Prostate gland (tissue), 2 donors: Measurements from ENCODE around the gene TMEM181. TPM values are rescaled to one million over a fixed set of nuclear protein-coding genes. Genes with fewer than 3 reads are reported as not detected.

Experiments
- DNase-seq: peaks from one replicate; pipeline ENCODE4 v3.0.0-alpha.2; 2019; ENCODE audit warnings: low spot score
- H3K27ac ChIP-seq, 2 donors: fragments of 200-600 bp; sonication (generic); 2 replicates each; pipeline ENCODE4 v1.5.1; 2017 to 2019
- H3K27me3 ChIP-seq: fragments of 200-600 bp; sonication (generic); replicated peaks from 2 replicates; pipeline ENCODE4 v1.5.1; 2019; ENCODE audit not compliant: insufficient read depth
- H3K36me3 ChIP-seq, 2 donors: fragments of 200-600 bp; sonication (generic); 1 replicate in 1 of 2; 2 replicates in 1 of 2; pipeline versions ENCODE4 v1.5.1 to v1.8.1; 2017 to 2019
- H3K4me1 ChIP-seq: fragments of 200-600 bp; sonication (generic); replicated peaks from 2 replicates; pipeline ENCODE4 v1.5.1; 2019
- H3K4me3 ChIP-seq, 2 donors: fragments of 200-600 bp; sonication (generic); 2 replicates each; pipeline ENCODE4 v1.5.1; 2017 to 2019
- H3K9me3 ChIP-seq: fragments of 200-600 bp; sonication (generic); 2 replicates; pipeline ENCODE4 v1.5.1; 2017
- CTCF ChIP-seq, 4 experiments: fragments of 200-600 bp in 2 of 4; fragments of 450-650 bp in 2 of 4; sonication (generic) in 2 of 4; IDR thresholded peaks; 1 replicate in 3 of 4; 2 replicates in 1 of 4; pipeline ENCODE4 v1.5.1; 2016 to 2019; ENCODE audit warnings: antibody characterized with exemption in 4 of 4, mild to moderate bottlenecking in 2 of 4, moderate library complexity in 2 of 4
- POLR2A ChIP-seq: fragments of 450-650 bp; IDR thresholded peaks from one replicate; pipeline ENCODE4 v1.6.1; 2016; ENCODE audit warnings: antibody characterized with exemption, mild to moderate bottlenecking
- POLR2AphosphoS5 ChIP-seq: sonication (generic); formaldehyde crosslinking; IDR thresholded peaks from one replicate; pipeline ENCODE4 v1.6.1; 2017; ENCODE audit warnings: antibody characterized with exemption
- WGBS: methylation state at CpG from one replicate; pipeline ENCODE4 v1.1.5; 2018; 5-methylcytosine and 5-hydroxymethylcytosine counted together
- intact Hi-C: fragments of 100-400 bp; cut with DNase I; formaldehyde crosslinking; loops from one replicate; pipeline ENCODE4 v1.14.2; 2022
- total RNA-seq, 2 donors: library from RNA; depleted of rRNA; stranded (reverse); fragments of >200 nt; gene quantifications; one replicate each; pipeline ENCODE4 v1.1.0, GENCODE V29; 2016

Gene TMEM181
- total RNA-seq, 2 donors from 2014 or later, result 26.0 to 67.9 TPM

GRCh38 chr6:158565482-158566040 is 5.7 kb downstream of the TMEM181 start:
- H3K9me3 ChIP-seq, result no peaks in the 10 kb centered on the region
- H3K27me3 ChIP-seq, result no peaks in the 10 kb centered on the region
- no peak overlapping the region for H3K4me3 ChIP-seq
- intact Hi-C loops, result no loop called here
- H3K4me1 ChIP-seq, result peaks cover 8% of the 10 kb centered on the region
- H3K36me3 ChIP-seq, result no peaks in the 10 kb centered on the region
- no peak overlapping the region for H3K27ac ChIP-seq
- DNase-seq, result no peak
- WGBS, result 91% methylated on average over 14 of the region's 14 CpGs
- TF ChIP-seq CTCF (IDR thresholded peaks at IDR 0.05) (no peak), POLR2A (no peak), POLR2AphosphoS5 (no peak)

- intact Hi-C loops, result no loop called here
- no peak overlapping the region for H3K4me3 ChIP-seq
- H3K9me3 ChIP-seq, result no peaks in the 10 kb centered on the region
- TF ChIP-seq POLR2A (no peak), POLR2AphosphoS5 (no peak), CTCF (IDR thresholded peaks at IDR 0.05) (no peak)
- H3K27me3 ChIP-seq, result no peaks in the 10 kb centered on the region
- no peak overlapping the region for H3K27ac ChIP-seq
- DNase-seq, result no peak
- H3K4me1 ChIP-seq, result peaks cover 3% of the 10 kb centered on the region
- no peaks in the 10 kb centered on the region for H3K36me3 ChIP-seq
- WGBS, result 90% methylated on average over 9 of the region's 9 CpGs
These were observed 6.4 kb downstream of the TMEM181 start for GRCh38 chr6:158566207-158566818.

- no peaks in the 10 kb centered on the region for H3K4me1 ChIP-seq
- no peaks in the 10 kb centered on the region for H3K9me3 ChIP-seq
- no peaks in the 10 kb centered on the region for H3K27me3 ChIP-seq
- intact Hi-C loops, result no loop called here
- H3K4me3 ChIP-seq, result no peak overlapping the region
- WGBS, result 85% methylated on average over 10 of the region's 10 CpGs
- TF ChIP-seq POLR2A (no peak), CTCF (IDR thresholded peaks at IDR 0.05) (no peak), POLR2AphosphoS5 (no peak)
- no peak overlapping the region for H3K27ac ChIP-seq
- H3K36me3 ChIP-seq, result no peaks in the 10 kb centered on the region
- DNase-seq, result no peak
These were observed 7.3 kb downstream of the TMEM181 start for GRCh38 chr6:158567152-158567551.

- Histone ChIP-seq H3K27me3 (no peaks in the 10 kb centered on the region), H3K9me3 (no peaks in the 10 kb centered on the region), H3K36me3 (no peaks in the 10 kb centered on the region), H3K4me1 (no peaks in the 10 kb centered on the region), H3K27ac (no peak overlapping the region), H3K4me3 (no peak overlapping the region)
- TF ChIP-seq CTCF (IDR thresholded peaks at IDR 0.05) (no peak), POLR2AphosphoS5 (no peak), POLR2A (no peak)
- intact Hi-C loops, result no loop called here
- 50% methylated on average over 12 of the region's 12 CpGs for WGBS
- DNase-seq, result no peak
These were observed 8.0 kb downstream of the TMEM181 start for GRCh38 chr6:158567871-158568401.

- Histone ChIP-seq H3K27ac (no peak overlapping the region), H3K27me3 (no peaks in the 10 kb centered on the region), H3K4me1 (no peaks in the 10 kb centered on the region), H3K4me3 (no peak overlapping the region), H3K9me3 (no peaks in the 10 kb centered on the region), H3K36me3 (no peaks in the 10 kb centered on the region)
- TF ChIP-seq POLR2AphosphoS5, result no peak
- TF ChIP-seq CTCF (IDR thresholded peaks at IDR 0.05), result no peak
- no peak for TF ChIP-seq POLR2A
- intact Hi-C loops, result no loop called here
- no peak for DNase-seq
- WGBS, result 95% methylated on average over 5 of the region's 5 CpGs
These were observed 8.7 kb downstream of the TMEM181 start for GRCh38 chr6:158568549-158568948.
